PC-3 (cell line): Measurements from ENCODE around the gene ULK4.

Source experiments
- CTCF ChIP-seq: fragments of 300-600 bp; sonication (generic); conservative IDR thresholded peaks from 2 replicates; pipeline ENCODE4 v1.5.1; 2017; ENCODE audit warnings: antibody characterized with exemption, low read depth, mild to moderate bottlenecking, low read length
- EZH2phosphoT487 ChIP-seq: fragments of 300-600 bp; sonication (generic); IDR thresholded peaks from 2 replicates; pipeline ENCODE4 v1.6.1; 2018; ENCODE audit warnings: mild to moderate bottlenecking, antibody characterized with exemption, low read length, borderline replicate concordance

- TF ChIP-seq CTCF (no peak), EZH2phosphoT487 (no peak)
Observed at GRCh38 chr3:41661796-41662195, 300.1 kb downstream of the ULK4 start.
